Astrocyte (in vitro differentiated cells and primary cell): ENCODE data around the gene RPGRIP1L. TPM values are rescaled to one million over a fixed set of nuclear protein-coding genes. Genes with fewer than 3 reads are reported as not detected.

ENCODE experiments used
- DNase-seq: peaks from one replicate; pipeline ENCODE4 v3.0.0-alpha.2; 2010; ENCODE audit warnings: low read depth
- FAIRE-seq: peaks from 2 replicates; lab custom pipeline; 2011; peaks lifted over from hg19 to GRCh38; lab: Jason Lieb, UNC
- H2AFZ ChIP-seq: 2 replicates; pipeline ENCODE4 v1.6.0; 2012; ENCODE audit warnings: low read depth, low read length, inconsistent platforms
- H3K27ac ChIP-seq: 2 replicates; pipeline ENCODE4 v1.5.1; 2011; ENCODE audit warnings: low read depth, low read length, inconsistent platforms
- H3K27me3 ChIP-seq: 2 replicates; pipeline ENCODE4 v1.6.0; 2011; ENCODE audit warnings: low read length, inconsistent platforms; ENCODE audit not compliant: insufficient read depth
- H3K36me3 ChIP-seq: 2 replicates; pipeline ENCODE4 v1.5.1; 2011; ENCODE audit warnings: low read length, inconsistent platforms; ENCODE audit not compliant: insufficient read depth
- H3K4me1 ChIP-seq: 2 replicates; pipeline ENCODE4 v1.5.1; 2011; ENCODE audit warnings: low read length, inconsistent platforms; ENCODE audit not compliant: insufficient read depth
- H3K4me2 ChIP-seq: 2 replicates; pipeline ENCODE4 v1.6.0; 2012; ENCODE audit warnings: low read length, inconsistent platforms
- H3K4me3 ChIP-seq: 2 replicates; pipeline ENCODE4 v1.5.1; 2011; ENCODE audit warnings: low read depth, mild to moderate bottlenecking, low read length, inconsistent platforms; ENCODE audit not compliant: insufficient read depth
- H3K79me2 ChIP-seq: 2 replicates; pipeline ENCODE4 v1.6.0; 2012; ENCODE audit warnings: mild to moderate bottlenecking, low read length, inconsistent platforms; ENCODE audit not compliant: insufficient read depth
- H3K9ac ChIP-seq: 2 replicates; pipeline ENCODE4 v1.6.0; 2012; ENCODE audit warnings: mild to moderate bottlenecking, low read length, inconsistent platforms
- H3K9me3 ChIP-seq: 2 replicates; pipeline ENCODE4 v1.5.1; 2012; ENCODE audit warnings: low read depth, mild to moderate bottlenecking, low read length, inconsistent platforms; ENCODE audit not compliant: insufficient read depth
- H4K20me1 ChIP-seq: 2 replicates; pipeline ENCODE4 v1.6.0; 2012; ENCODE audit warnings: low read length, inconsistent platforms; ENCODE audit not compliant: insufficient read depth
- H3K27ac Mint-ChIP-seq: one replicate; pipeline ENCODE4 v1.8.0; 2021; ENCODE audit warnings: mild to moderate bottlenecking, mixed read lengths; ENCODE audit not compliant: unreplicated experiment
- H3K27me3 Mint-ChIP-seq: one replicate; pipeline ENCODE4 v1.8.0; 2021; ENCODE audit warnings: low read depth, mixed read lengths; ENCODE audit not compliant: unreplicated experiment
- H3K36me3 Mint-ChIP-seq: one replicate; pipeline ENCODE4 v1.8.0; 2021; ENCODE audit warnings: low read depth, mixed read lengths; ENCODE audit not compliant: unreplicated experiment
- H3K4me1 Mint-ChIP-seq: one replicate; pipeline ENCODE4 v1.8.0; 2021; ENCODE audit warnings: low read depth, mixed read lengths; ENCODE audit not compliant: unreplicated experiment
- H3K4me3 Mint-ChIP-seq: one replicate; pipeline ENCODE4 v1.8.0; 2021; ENCODE audit warnings: mild to moderate bottlenecking, moderate library complexity, mixed read lengths; ENCODE audit not compliant: unreplicated experiment
- H3K9me3 Mint-ChIP-seq: one replicate; pipeline ENCODE4 v1.8.0; 2021; ENCODE audit warnings: mild to moderate bottlenecking, mixed read lengths; ENCODE audit not compliant: unreplicated experiment
- EZH2 ChIP-seq: IDR thresholded peaks from 2 replicates; pipeline ENCODE4 v1.6.1; 2012; ENCODE audit warnings: mild to moderate bottlenecking, low read length, inconsistent platforms; ENCODE audit not compliant: insufficient read depth
- total RNA-seq: library from RNA; stranded (reverse); gene quantifications from 2 replicates; pipeline ENCODE4 v1.2.1, GENCODE V29; 2021
- TF ChIP-seq, protein P1 (sequence below): IDR thresholded peaks from 2 replicates; pipeline ENCODE4 v1.5.1; 2011; ENCODE audit warnings: low read depth, mild to moderate bottlenecking, inconsistent platforms, low read length, moderate library complexity; ENCODE audit not compliant: insufficient read depth

RPGRIP1L gene
- total RNA-seq, 1 donor from 2014 or later: 18.1 TPM

- no peak for TF ChIP-seq EZH2
- TF ChIP-seq, protein P1, sequence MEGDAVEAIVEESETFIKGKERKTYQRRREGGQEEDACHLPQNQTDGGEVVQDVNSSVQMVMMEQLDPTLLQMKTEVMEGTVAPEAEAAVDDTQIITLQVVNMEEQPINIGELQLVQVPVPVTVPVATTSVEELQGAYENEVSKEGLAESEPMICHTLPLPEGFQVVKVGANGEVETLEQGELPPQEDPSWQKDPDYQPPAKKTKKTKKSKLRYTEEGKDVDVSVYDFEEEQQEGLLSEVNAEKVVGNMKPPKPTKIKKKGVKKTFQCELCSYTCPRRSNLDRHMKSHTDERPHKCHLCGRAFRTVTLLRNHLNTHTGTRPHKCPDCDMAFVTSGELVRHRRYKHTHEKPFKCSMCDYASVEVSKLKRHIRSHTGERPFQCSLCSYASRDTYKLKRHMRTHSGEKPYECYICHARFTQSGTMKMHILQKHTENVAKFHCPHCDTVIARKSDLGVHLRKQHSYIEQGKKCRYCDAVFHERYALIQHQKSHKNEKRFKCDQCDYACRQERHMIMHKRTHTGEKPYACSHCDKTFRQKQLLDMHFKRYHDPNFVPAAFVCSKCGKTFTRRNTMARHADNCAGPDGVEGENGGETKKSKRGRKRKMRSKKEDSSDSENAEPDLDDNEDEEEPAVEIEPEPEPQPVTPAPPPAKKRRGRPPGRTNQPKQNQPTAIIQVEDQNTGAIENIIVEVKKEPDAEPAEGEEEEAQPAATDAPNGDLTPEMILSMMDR: no peak
Measured at GRCh38 chr16:53736297-53736696, 32.6 kb upstream of the RPGRIP1L start.

GRCh38 chr16:53734908-53735307 is 31.2 kb upstream of the RPGRIP1L start:
- peaks cover 4% of the 10 kb centered on the region for H3K4me1 ChIP-seq
- H3K4me2 ChIP-seq: no peak overlapping the region
- DNase-seq (no peak), FAIRE-seq (no peak)
- H3K36me3 ChIP-seq: no peaks in the 10 kb centered on the region
- H3K9me3 ChIP-seq: no peaks in the 10 kb centered on the region
- H3K79me2 ChIP-seq: peaks cover 64% of the 10 kb centered on the region
- no peak overlapping the region for H3K4me3 ChIP-seq
- H3K9ac ChIP-seq: no peak overlapping the region
- Mint-ChIP-seq H3K36me3 (no peaks in the 10 kb centered on the region), H3K4me1 (peaks cover 13% of the 10 kb centered on the region), H3K27ac (no peak overlapping the region), H3K27me3 (no peaks in the 10 kb centered on the region), H3K9me3 (peaks cover 2% of the 10 kb centered on the region), H3K4me3 (no peak overlapping the region)
- peaks cover 72% of the 10 kb centered on the region for H4K20me1 ChIP-seq
- no peak overlapping the region for H3K27ac ChIP-seq
- no peak for TF ChIP-seq EZH2
- TF ChIP-seq, protein P1: no peak
- no peaks in the 10 kb centered on the region for H3K27me3 ChIP-seq
- no peak overlapping the region for H2AFZ ChIP-seq

More at GRCh38 chr16:53736297-53736696, 32.6 kb upstream of the RPGRIP1L start:
- no peaks in the 10 kb centered on the region for H3K9me3 ChIP-seq
- no peak for DNase-seq
- Mint-ChIP-seq H3K9me3 (no peaks in the 10 kb centered on the region), H3K36me3 (no peaks in the 10 kb centered on the region), H3K27me3 (no peaks in the 10 kb centered on the region), H3K4me3 (no peak overlapping the region), H3K4me1 (peaks cover 13% of the 10 kb centered on the region), H3K27ac (no peak overlapping the region)
- no peaks in the 10 kb centered on the region for H3K27me3 ChIP-seq
- H3K9ac ChIP-seq: no peak overlapping the region
- no peak overlapping the region for H3K4me2 ChIP-seq
- H3K4me1 ChIP-seq: peaks cover 4% of the 10 kb centered on the region
- no peak for FAIRE-seq
- no peaks in the 10 kb centered on the region for H3K36me3 ChIP-seq
- no peak overlapping the region for H2AFZ ChIP-seq
- H3K27ac ChIP-seq: no peak overlapping the region
- no peak overlapping the region for H3K4me3 ChIP-seq
- peaks cover 79% of the 10 kb centered on the region for H4K20me1 ChIP-seq
- peaks cover 74% of the 10 kb centered on the region for H3K79me2 ChIP-seq

DNA sequence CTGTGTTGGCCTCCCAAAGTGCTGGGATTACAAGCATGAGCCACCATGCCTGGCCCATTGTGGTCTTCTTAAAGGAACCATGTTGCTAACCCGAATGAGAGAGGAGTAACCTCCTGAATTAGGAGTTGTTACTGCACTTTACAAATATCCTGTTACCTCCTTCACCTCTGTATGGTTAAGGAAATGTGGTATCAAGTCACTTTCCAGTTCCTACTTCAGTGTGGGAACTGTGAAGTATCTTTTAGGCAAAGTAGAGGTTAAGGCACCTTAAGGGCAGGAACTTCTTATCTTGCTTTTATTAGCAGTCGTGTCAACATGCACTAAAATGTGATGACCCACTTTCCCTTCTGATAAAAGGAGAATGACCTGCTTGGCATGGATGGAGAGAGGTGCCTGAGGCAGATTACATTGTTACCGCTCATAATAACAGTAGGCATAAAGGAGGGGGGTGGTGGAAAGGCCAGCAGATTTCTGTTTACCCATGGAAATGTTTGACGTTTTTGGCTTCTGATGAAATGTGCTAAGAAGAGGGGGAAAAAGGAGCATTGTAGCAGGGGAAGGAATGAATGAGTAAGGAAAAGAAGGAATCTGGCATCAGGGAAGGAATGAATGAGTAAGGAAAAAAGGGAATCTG is 28.8 kb upstream of the RPGRIP1L start:
- no peaks in the 10 kb centered on the region for H3K27me3 Mint-ChIP-seq

More for the DNA sequence above, 28.8 kb upstream of the RPGRIP1L start:
- Mint-ChIP-seq H3K36me3 (peaks cover 3% of the 10 kb centered on the region), H3K4me1 (peaks cover 13% of the 10 kb centered on the region), H3K27ac (no peak overlapping the region), H3K4me3 (no peak overlapping the region), H3K9me3 (peaks cover 4% of the 10 kb centered on the region)
- Histone ChIP-seq H3K27me3 (no peaks in the 10 kb centered on the region), H3K27ac (no peak overlapping the region), H3K36me3 (no peaks in the 10 kb centered on the region), H3K4me2 (no peak overlapping the region), H3K4me1 (peaks cover 4% of the 10 kb centered on the region), H3K79me2 (peaks cover 72% of the 10 kb centered on the region), H4K20me1 (peaks cover 76% of the 10 kb centered on the region), H3K4me3 (no peak overlapping the region), H3K9me3 (no peaks in the 10 kb centered on the region), H2AFZ (no peak overlapping the region), H3K9ac (no peak overlapping the region)
- FAIRE-seq (no peak), DNase-seq (no peak)
- TF ChIP-seq, protein P1: no peak
- no peak for TF ChIP-seq EZH2
